ENCODE results near the gene FZD2.

The FZD2 gene

DNA sequence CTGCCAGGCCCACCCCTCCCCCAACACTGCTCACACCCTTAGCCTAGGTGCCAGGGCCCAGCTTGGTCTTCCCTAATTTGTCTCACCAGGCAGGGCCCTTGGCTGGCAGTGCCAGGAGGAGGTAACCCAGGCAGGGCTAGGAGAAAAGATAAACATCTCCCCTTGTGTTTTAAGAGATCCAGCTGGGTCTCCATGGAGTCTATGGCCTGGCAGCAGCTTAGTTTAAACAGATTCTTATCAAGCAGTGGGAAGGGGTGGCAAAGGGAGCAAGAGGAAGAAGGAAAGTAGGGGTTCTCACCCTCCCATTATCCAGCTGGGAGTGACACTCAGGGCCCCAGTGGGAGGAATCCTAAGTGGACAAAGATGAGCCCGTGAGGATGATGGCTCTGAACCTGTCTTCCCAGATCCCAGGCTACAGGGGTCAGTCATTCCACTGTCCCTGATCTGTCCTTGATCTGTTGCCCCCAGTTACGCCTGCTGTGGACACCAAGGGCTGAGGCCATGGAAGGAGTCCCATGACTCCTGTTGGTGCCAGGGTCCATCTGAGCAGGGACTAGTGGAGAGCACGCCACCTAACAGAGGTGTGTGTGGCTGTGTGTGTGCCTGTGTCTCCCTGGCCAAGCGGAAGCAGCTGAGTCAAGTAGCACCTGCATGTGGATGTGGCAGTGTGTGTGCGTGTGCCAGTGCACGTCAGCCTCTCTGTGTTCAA, 51.6 kb downstream of the FZD2 start:
- DNase-seq = no peak

DNA sequence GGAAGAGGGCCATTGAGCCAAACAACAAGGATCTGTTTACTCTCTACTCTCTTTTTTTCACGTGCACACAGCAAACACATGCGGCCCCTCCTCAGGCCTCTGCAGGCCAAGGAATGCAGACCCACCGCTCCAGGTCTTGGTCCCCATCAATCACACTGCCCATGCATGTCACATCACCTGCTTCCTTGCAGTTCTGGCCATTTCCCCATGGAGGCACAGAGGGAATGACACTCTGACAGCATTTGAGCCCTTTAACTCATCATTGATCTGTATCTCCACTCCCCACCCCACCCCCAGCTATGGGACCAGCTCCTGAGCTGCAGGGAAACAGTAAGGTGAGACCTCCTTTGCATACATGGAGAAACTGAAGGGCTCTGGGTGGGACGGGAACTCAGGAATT, 53.0 kb downstream of the FZD2 start:
- DNase-seq = no peak

All from kidney glomerular epithelial cell (primary cell).